Mesenchymal stem cell (in vitro differentiated cells and primary cell): ENCODE data around the gene NBPF12.
"Not testable (repeated sequence)": the region's sequence is repeated elsewhere in the genome, so short reads cannot be mapped to it uniquely, and the experiment has no call there.

Source experiments
- DNase-seq: peaks from one replicate; pipeline ENCODE4 v3.0.0-alpha.2; 2013
- H2AFZ ChIP-seq: one replicate; pipeline ENCODE4 v1.6.1; 2013; ENCODE audit warnings: low read depth, mild to moderate bottlenecking, control low read depth, inconsistent platforms, low read length, moderate library complexity
- H2AK5ac ChIP-seq: 2 replicates; pipeline ENCODE4 v1.6.1; 2013; ENCODE audit warnings: low read length, moderate library complexity, mild to moderate bottlenecking, inconsistent platforms; ENCODE audit not compliant: severe bottlenecking
- H2BK120ac ChIP-seq: one replicate; pipeline ENCODE4 v1.6.1; 2013; ENCODE audit warnings: low read depth, mild to moderate bottlenecking, inconsistent platforms, low read length, moderate library complexity
- H2BK12ac ChIP-seq, 2 experiments: one replicate each; pipeline ENCODE4 v1.6.1; 2013; ENCODE audit warnings: inconsistent platforms in 2 of 2, low read length in 2 of 2, mild to moderate bottlenecking in 2 of 2, moderate library complexity in 2 of 2, control low read depth in 1 of 2
- H2BK15ac ChIP-seq: one replicate; pipeline ENCODE4 v1.6.1; 2013; ENCODE audit warnings: mild to moderate bottlenecking, low read depth, inconsistent platforms; ENCODE audit not compliant: poor library complexity, severe bottlenecking
- H2BK5ac ChIP-seq: 2 replicates; pipeline ENCODE4 v1.6.1; 2013; ENCODE audit warnings: low read depth, mild to moderate bottlenecking, low read length, control low read depth, inconsistent platforms; ENCODE audit not compliant: poor library complexity, severe bottlenecking
- H3K14ac ChIP-seq, 2 experiments: one replicate each; pipeline ENCODE4 v1.6.1; 2013; ENCODE audit warnings: inconsistent platforms in 2 of 2, low read length in 2 of 2, control low read depth in 1 of 2, mild to moderate bottlenecking in 1 of 2, moderate library complexity in 1 of 2
- H3K18ac ChIP-seq, 2 experiments: one replicate each; pipeline ENCODE4 v1.6.1; 2013; ENCODE audit warnings: inconsistent platforms in 2 of 2, low read length in 2 of 2, control low read depth in 1 of 2, low read depth in 1 of 2, mild to moderate bottlenecking in 1 of 2
- H3K23ac ChIP-seq, 2 experiments: one replicate each; pipeline ENCODE4 v1.6.1; 2013; ENCODE audit warnings: inconsistent platforms in 2 of 2, low read length in 2 of 2, mild to moderate bottlenecking in 2 of 2, moderate library complexity in 2 of 2, control low read depth in 1 of 2
- H3K27ac ChIP-seq: 2 replicates; pipeline ENCODE4 v1.5.1; 2013; ENCODE audit warnings: mild to moderate bottlenecking, moderate library complexity, low read length, control low read depth, inconsistent platforms; ENCODE audit not compliant: poor library complexity, severe bottlenecking
- H3K27me3 ChIP-seq, 2 experiments: 2 replicates each; pipeline versions ENCODE4 v1.6.1 to v1.7.0; 2013; ENCODE audit warnings: low read length in 2 of 2, mild to moderate bottlenecking in 2 of 2, moderate library complexity in 2 of 2, control low read depth in 1 of 2, inconsistent platforms in 1 of 2; ENCODE audit not compliant: control insufficient read depth in 1 of 2, insufficient read depth in 1 of 2
- H3K36me3 ChIP-seq, 2 experiments: 2 replicates each; pipeline versions ENCODE4 v1.6.1 to v1.7.0; 2013; ENCODE audit warnings: low read length in 2 of 2, control low read depth in 1 of 2, inconsistent platforms in 1 of 2, low read depth in 1 of 2, mild to moderate bottlenecking in 1 of 2; ENCODE audit not compliant: insufficient read depth in 2 of 2, control insufficient read depth in 1 of 2
- H3K4ac ChIP-seq, 2 experiments: one replicate each; pipeline ENCODE4 v1.6.1; 2013; ENCODE audit warnings: inconsistent platforms in 2 of 2, low read length in 2 of 2, mild to moderate bottlenecking in 2 of 2, moderate library complexity in 2 of 2, control low read depth in 1 of 2, low read depth in 1 of 2
- H3K4me1 ChIP-seq: 2 replicates; pipeline ENCODE4 v1.6.1; 2013; ENCODE audit warnings: low read depth, low read length, control low read depth; ENCODE audit not compliant: control insufficient read depth, insufficient read depth
- H3K4me2 ChIP-seq: 2 replicates; pipeline ENCODE4 v1.6.1; 2013; ENCODE audit warnings: low read length, mild to moderate bottlenecking, inconsistent platforms; ENCODE audit not compliant: poor library complexity, severe bottlenecking
- H3K4me3 ChIP-seq, 2 experiments: 2 replicates each; pipeline versions ENCODE4 v1.5.1 to v1.7.0; 2013; ENCODE audit warnings: low read length in 2 of 2, mild to moderate bottlenecking in 2 of 2, control low read depth in 1 of 2, low read depth in 1 of 2; ENCODE audit not compliant: insufficient read depth in 1 of 2
- H3K79me1 ChIP-seq: replicated peaks from 2 replicates; pipeline ENCODE4 v1.6.1; 2013; ENCODE audit warnings: mild to moderate bottlenecking, control low read depth, low read length, inconsistent platforms; ENCODE audit not compliant: poor library complexity, severe bottlenecking
- H3K9ac ChIP-seq: 2 replicates; pipeline ENCODE4 v1.7.0; 2013; ENCODE audit warnings: mild to moderate bottlenecking, low read length, moderate library complexity
- H3K9me3 ChIP-seq: 2 replicates; pipeline ENCODE4 v1.7.0; 2013; ENCODE audit warnings: mild to moderate bottlenecking, low read length; ENCODE audit not compliant: control insufficient read depth
- H4K8ac ChIP-seq: one replicate; pipeline ENCODE4 v1.6.1; 2013; ENCODE audit warnings: inconsistent platforms, mild to moderate bottlenecking, low read length, moderate library complexity
- H4K91ac ChIP-seq: one replicate; pipeline ENCODE4 v1.6.1; 2013; ENCODE audit warnings: mild to moderate bottlenecking, low read length, inconsistent platforms
- WGBS: methylation state at CpG from one replicate; pipeline ENCODE4 v1.1.7; 2013; ENCODE audit warnings: mixed read lengths; 5-methylcytosine and 5-hydroxymethylcytosine counted together

NBPF12 gene

GRCh38 chr1:146964340-146964739 lies 26.2 kb downstream of the NBPF12 start:
- H3K18ac ChIP-seq, H3K27ac ChIP-seq, H2BK120ac ChIP-seq, H2BK12ac ChIP-seq, H3K23ac ChIP-seq, H3K36me3 ChIP-seq, H3K9me3 ChIP-seq, H3K4me3 ChIP-seq, H3K9ac ChIP-seq, H3K14ac ChIP-seq, H3K4ac ChIP-seq, H3K4me2 ChIP-seq, H2AFZ ChIP-seq, H3K4me1 ChIP-seq, H2AK5ac ChIP-seq, H4K8ac ChIP-seq, H3K27me3 ChIP-seq, H3K79me1 ChIP-seq, H2BK5ac ChIP-seq, DNase-seq, H4K91ac ChIP-seq, H2BK15ac ChIP-seq: not testable (repeated sequence)
- 93% methylated on average over 2 of the region's 2 CpGs for WGBS

- not testable (repeated sequence) for H3K9ac ChIP-seq, H2AK5ac ChIP-seq, H4K8ac ChIP-seq, H2BK120ac ChIP-seq, H4K91ac ChIP-seq, H2BK5ac ChIP-seq, H3K36me3 ChIP-seq, H3K27me3 ChIP-seq, H3K27ac ChIP-seq, H2BK15ac ChIP-seq, H3K4me1 ChIP-seq, H3K14ac ChIP-seq, H3K79me1 ChIP-seq, H3K4ac ChIP-seq, H2AFZ ChIP-seq, H3K4me3 ChIP-seq, H3K18ac ChIP-seq, H3K4me2 ChIP-seq, H3K23ac ChIP-seq, H3K9me3 ChIP-seq, H2BK12ac ChIP-seq
- peak; percentile 3 for DNase-seq
- 61% methylated on average over 4 of the region's 8 CpGs for WGBS
Measured at GRCh38 chr1:146966351-146966750, 28.2 kb downstream of the NBPF12 start.

- not testable (repeated sequence) for H3K36me3 ChIP-seq, H2AK5ac ChIP-seq, H2BK12ac ChIP-seq, H3K4me1 ChIP-seq, H3K9ac ChIP-seq, H3K27me3 ChIP-seq, H4K91ac ChIP-seq, H2BK15ac ChIP-seq, H3K14ac ChIP-seq, H3K79me1 ChIP-seq, DNase-seq, H3K18ac ChIP-seq, H3K9me3 ChIP-seq, H4K8ac ChIP-seq, H2AFZ ChIP-seq, H3K4me2 ChIP-seq, H3K23ac ChIP-seq, H3K27ac ChIP-seq, H2BK5ac ChIP-seq, H3K4ac ChIP-seq, H3K4me3 ChIP-seq, H2BK120ac ChIP-seq
- 100% methylated on average over 2 of the region's 2 CpGs for WGBS
Measured at GRCh38 chr1:146970656-146971055, 32.5 kb downstream of the NBPF12 start.

- H3K14ac ChIP-seq, H3K4me1 ChIP-seq, H3K4ac ChIP-seq, H4K91ac ChIP-seq, H2BK120ac ChIP-seq, H3K27me3 ChIP-seq, H3K9me3 ChIP-seq, H4K8ac ChIP-seq, H3K36me3 ChIP-seq, H3K79me1 ChIP-seq, H2BK12ac ChIP-seq, H2BK5ac ChIP-seq, DNase-seq, H3K27ac ChIP-seq, H2BK15ac ChIP-seq, H3K4me3 ChIP-seq, H3K18ac ChIP-seq, H3K4me2 ChIP-seq, H3K9ac ChIP-seq, H2AK5ac ChIP-seq, H2AFZ ChIP-seq, H3K23ac ChIP-seq: not testable (repeated sequence)
- 0% methylated on average over 2 of the region's 5 CpGs for WGBS
Measured at GRCh38 chr1:146972681-146973080, 34.6 kb downstream of the NBPF12 start.
